ENCODE results near the gene DHX34. TPM values are rescaled to one million over a fixed set of nuclear protein-coding genes. Genes with fewer than 3 reads are reported as not detected.
"Not testable (repeated sequence)": the region's sequence is repeated elsewhere in the genome, so short reads cannot be mapped to it uniquely, and the experiment has no call there.

Gene DHX34
- total RNA-seq, 1 experiment from 2014 or later = 38.2 TPM

DNA sequence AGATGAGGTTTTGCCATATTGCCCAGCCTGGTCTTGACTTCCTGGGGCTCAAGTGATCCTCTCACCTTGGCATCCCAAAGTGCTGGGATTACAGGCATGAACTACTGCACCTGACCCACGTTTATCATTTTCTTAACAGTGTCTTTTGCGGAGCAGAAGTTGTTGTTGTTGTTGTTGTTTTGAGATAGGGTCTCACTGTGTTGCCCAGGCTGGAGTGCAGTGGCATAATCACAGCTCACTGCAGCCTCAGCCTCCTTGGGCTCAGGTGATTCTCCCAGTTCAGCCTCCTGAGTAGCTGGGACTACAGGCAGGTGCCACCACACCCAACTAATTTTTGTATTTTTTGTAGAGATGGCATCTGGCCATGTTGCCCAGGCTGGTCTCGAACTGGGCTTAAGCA, 38.5 kb downstream of the DHX34 start:
- H2AFZ ChIP-seq (ENCODE audit: low read length); H3K4me2 ChIP-seq (ENCODE audit: insufficient read depth, insufficient read length, low read length); H3K27ac ChIP-seq (ENCODE audit: insufficient read length, low read depth, low read length); H2BK20ac ChIP-seq (ENCODE audit: low read depth, low read length, poor library complexity, severe bottlenecking); H2BK15ac ChIP-seq (ENCODE audit: low read depth, low read length); H3K9me3 Mint-ChIP-seq; H3K27me3 Mint-ChIP-seq (ENCODE audit: low read depth); H3K79me1 ChIP-seq (ENCODE audit: insufficient read depth, low read depth, low read length, poor library complexity, severe bottlenecking); H3K4me3 Mint-ChIP-seq; H3K23ac ChIP-seq (ENCODE audit: insufficient read length, low read depth, low read length); H4K8ac ChIP-seq (replicated peaks; ENCODE audit: insufficient read length, low read depth, low read length); H3T11ph ChIP-seq (ENCODE audit: low read length); H3K9ac ChIP-seq (ENCODE audit: extremely low read depth, insufficient read length, low read length); H3K18ac ChIP-seq (ENCODE audit: insufficient read length, low read depth, low read length); H3K56ac ChIP-seq (ENCODE audit: insufficient read length, low read depth, low read length); H3K4me1 ChIP-seq (ENCODE audit: insufficient read depth, low read length); DNase-seq; H2BK5ac ChIP-seq (ENCODE audit: insufficient read length, low read length); H3K27ac Mint-ChIP-seq; H3K27me3 ChIP-seq (ENCODE audit: insufficient read depth, low read length); H3K23me2 ChIP-seq (ENCODE audit: insufficient read length, low read depth, low read length, poor library complexity, severe bottlenecking); H3K4ac ChIP-seq (ENCODE audit: low read depth, low read length); H4K20me1 ChIP-seq (ENCODE audit: control insufficient read depth, insufficient read depth, insufficient read length); H3K9me3 ChIP-seq (ENCODE audit: control insufficient read depth, low read depth, low read length); H3K36me3 Mint-ChIP-seq (ENCODE audit: insufficient read depth in 1 of 3, low read depth in 3 of 3); H2BK120ac ChIP-seq (ENCODE audit: low read depth, low read length, poor library complexity, severe bottlenecking); H2BK12ac ChIP-seq (ENCODE audit: insufficient read length, low read depth, low read length); H2AK5ac ChIP-seq (ENCODE audit: insufficient read length, low read length); H3K79me2 ChIP-seq (ENCODE audit: insufficient read depth, low read length); H4K91ac ChIP-seq (ENCODE audit: insufficient read length, low read depth, low read length); H3K14ac ChIP-seq (ENCODE audit: insufficient read depth, low read length); H4K5ac ChIP-seq (ENCODE audit: insufficient read length, low read depth, low read length): not testable (repeated sequence)
- H3K4me1 Mint-ChIP-seq = peaks cover 17 to 25% of the 10 kb centered on the region in 2 experiments
- no CpG with 5 or more reads among the region's 3 CpGs for WGBS (ENCODE audit: extremely low coverage, insufficient read length, low lambda C conversion rate)

DNA sequence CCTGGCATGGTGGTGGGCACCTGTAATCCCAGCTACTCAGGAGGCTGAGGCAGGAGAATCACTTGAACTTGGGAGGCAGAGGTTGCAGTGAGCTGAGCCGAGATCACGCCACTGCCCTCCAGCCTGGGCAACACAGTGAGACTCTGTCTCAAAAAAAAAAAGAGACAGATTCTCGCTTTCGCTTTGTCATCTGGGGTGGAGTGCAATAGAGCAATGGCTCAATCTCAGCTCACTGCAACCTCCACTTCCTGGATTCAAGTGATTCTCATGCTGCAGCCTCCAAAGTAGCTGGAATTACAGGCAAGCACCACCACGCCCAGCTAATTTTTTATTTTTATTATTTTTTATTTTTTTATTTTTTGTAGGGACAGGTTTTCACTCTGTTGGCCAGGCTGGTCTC, 39.6 kb downstream of the DHX34 start:
- Mint-ChIP-seq H3K9me3 (peaks cover 14 to 18% of the 10 kb centered on the region in 2 experiments), H3K4me1 (peaks cover 20 to 28% of the 10 kb centered on the region in 2 experiments), H3K36me3 (ENCODE audit: insufficient read depth in 1 of 3, low read depth in 3 of 3) (peaks cover 0 to 13% (median 9%) of the 10 kb centered on the region in 3 experiments; a peak in 6 of 7 replicates)
- not testable (repeated sequence) for H2BK120ac ChIP-seq (ENCODE audit: low read depth, low read length, poor library complexity, severe bottlenecking); H3K23me2 ChIP-seq (ENCODE audit: insufficient read length, low read depth, low read length, poor library complexity, severe bottlenecking); H3K4me2 ChIP-seq (ENCODE audit: insufficient read depth, insufficient read length, low read length); H4K8ac ChIP-seq (replicated peaks; ENCODE audit: insufficient read length, low read depth, low read length); H3K27me3 Mint-ChIP-seq (ENCODE audit: low read depth); H3K4ac ChIP-seq (ENCODE audit: low read depth, low read length); DNase-seq; H3K9me3 ChIP-seq (ENCODE audit: control insufficient read depth, low read depth, low read length); H4K20me1 ChIP-seq (ENCODE audit: control insufficient read depth, insufficient read depth, insufficient read length); H3K27me3 ChIP-seq (ENCODE audit: insufficient read depth, low read length); H3K4me1 ChIP-seq (ENCODE audit: insufficient read depth, low read length); H3K27ac ChIP-seq (ENCODE audit: insufficient read length, low read depth, low read length); H2AFZ ChIP-seq (ENCODE audit: low read length); H3K27ac Mint-ChIP-seq; H3K14ac ChIP-seq (ENCODE audit: insufficient read depth, low read length); H2AK5ac ChIP-seq (ENCODE audit: insufficient read length, low read length); H3T11ph ChIP-seq (ENCODE audit: low read length); H3K9ac ChIP-seq (ENCODE audit: extremely low read depth, insufficient read length, low read length); H3K79me1 ChIP-seq (ENCODE audit: insufficient read depth, low read depth, low read length, poor library complexity, severe bottlenecking); H4K5ac ChIP-seq (ENCODE audit: insufficient read length, low read depth, low read length); H3K18ac ChIP-seq (ENCODE audit: insufficient read length, low read depth, low read length); H2BK20ac ChIP-seq (ENCODE audit: low read depth, low read length, poor library complexity, severe bottlenecking); H4K91ac ChIP-seq (ENCODE audit: insufficient read length, low read depth, low read length); H3K56ac ChIP-seq (ENCODE audit: insufficient read length, low read depth, low read length); H2BK12ac ChIP-seq (ENCODE audit: insufficient read length, low read depth, low read length); H3K79me2 ChIP-seq (ENCODE audit: insufficient read depth, low read length); H2BK15ac ChIP-seq (ENCODE audit: low read depth, low read length); H3K23ac ChIP-seq (ENCODE audit: insufficient read length, low read depth, low read length); H3K4me3 Mint-ChIP-seq; H2BK5ac ChIP-seq (ENCODE audit: insufficient read length, low read length)
- WGBS (ENCODE audit: extremely low coverage, insufficient read length, low lambda C conversion rate) = no CpG with 5 or more reads among the region's 5 CpGs
